ENCODE results near the gene SH3BP2. TPM values are rescaled to one million over a fixed set of nuclear protein-coding genes. Genes with fewer than 3 reads are reported as not detected.
A peak's percentile ranks its signal among the peaks of the same experiment; 100 is the strongest.

Gene SH3BP2
- total RNA-seq, 5 donors from 2014 or later (not counting 1 experiment from before 2014, with no cell fraction given), result 44.0 to 68.2 (median 49.7) TPM

DNA sequence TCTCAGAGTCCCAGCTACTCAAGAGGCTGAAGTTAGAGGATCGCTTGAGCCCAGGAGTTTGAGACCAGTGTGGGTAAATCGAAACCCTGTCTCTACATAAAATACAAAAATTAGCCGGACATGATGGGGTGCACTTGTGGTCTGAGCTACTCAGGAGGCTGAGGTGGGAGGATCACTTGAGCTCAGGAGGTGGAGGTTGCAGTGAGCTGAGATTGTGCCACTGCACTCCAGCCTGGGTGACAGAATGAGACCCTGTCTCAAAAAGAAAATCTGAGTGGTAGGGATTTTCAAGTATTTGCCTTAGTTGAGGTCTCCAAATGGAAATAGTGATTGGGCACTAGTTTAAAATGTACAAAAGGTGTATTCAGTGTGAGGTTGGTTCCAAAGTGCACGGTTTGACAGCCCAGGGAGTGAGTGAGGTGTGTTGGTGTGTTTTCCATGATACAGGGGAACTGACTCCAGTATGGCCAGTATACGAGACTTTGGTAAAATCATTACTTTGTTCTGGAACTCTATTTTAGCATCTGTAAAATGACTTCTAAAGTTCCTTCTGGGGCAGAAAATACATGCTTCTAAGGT is 64.6 kb downstream of the SH3BP2 start:
- Histone ChIP-seq H3K27ac (ENCODE audit: low read length) (no peak overlapping the region), H3K9me3 (no peaks in the 10 kb centered on the region), H3K4me3 (ENCODE audit: control insufficient read depth in 1 of 2, extremely low read depth in 1 of 2, low read length in 1 of 2) (no peak overlapping the region), H3K27me3 (replicated peaks in 1 of 2; ENCODE audit: control insufficient read depth in 2 of 2, extremely low read depth in 1 of 2, insufficient read depth in 2 of 2, low read length in 1 of 2) (no peaks in the 10 kb centered on the region), H3K4me1 (ENCODE audit: control insufficient read depth in 1 of 2, extremely low read depth in 1 of 2, insufficient read depth in 2 of 2, low read length in 2 of 2) (peaks cover 35 to 55% of the 10 kb centered on the region in 2 experiments), H3K36me3 (ENCODE audit: control insufficient read depth in 2 of 2, extremely low read depth in 1 of 2, insufficient read depth in 1 of 2, low read length in 1 of 2) (peaks cover 0 to 21% of the 10 kb centered on the region in 2 donors)
- no peaks in the 10 kb centered on the region for H3K27me3 Mint-ChIP-seq
- peaks cover 19% of the 10 kb centered on the region for H3K36me3 Mint-ChIP-seq
- ATAC-seq (replicated peaks in 1 of 4) (no peak), DNase-seq (no peak)
- H3K4me1 Mint-ChIP-seq, result peaks cover 75 to 86% (median 83%) of the 10 kb centered on the region in 3 donors
- no peak overlapping the region for H3K4me3 Mint-ChIP-seq
- ChIA-PET POLR2A (no interaction called here), CTCF (no interaction called here)
- WGBS (ENCODE audit: insufficient coverage), result 100% methylated on average over 2 of the region's 5 CpGs
- peak overlapping the region; percentile 7 to 71 for H3K27ac Mint-ChIP-seq
- no peaks in the 10 kb centered on the region for H3K9me3 Mint-ChIP-seq

DNA sequence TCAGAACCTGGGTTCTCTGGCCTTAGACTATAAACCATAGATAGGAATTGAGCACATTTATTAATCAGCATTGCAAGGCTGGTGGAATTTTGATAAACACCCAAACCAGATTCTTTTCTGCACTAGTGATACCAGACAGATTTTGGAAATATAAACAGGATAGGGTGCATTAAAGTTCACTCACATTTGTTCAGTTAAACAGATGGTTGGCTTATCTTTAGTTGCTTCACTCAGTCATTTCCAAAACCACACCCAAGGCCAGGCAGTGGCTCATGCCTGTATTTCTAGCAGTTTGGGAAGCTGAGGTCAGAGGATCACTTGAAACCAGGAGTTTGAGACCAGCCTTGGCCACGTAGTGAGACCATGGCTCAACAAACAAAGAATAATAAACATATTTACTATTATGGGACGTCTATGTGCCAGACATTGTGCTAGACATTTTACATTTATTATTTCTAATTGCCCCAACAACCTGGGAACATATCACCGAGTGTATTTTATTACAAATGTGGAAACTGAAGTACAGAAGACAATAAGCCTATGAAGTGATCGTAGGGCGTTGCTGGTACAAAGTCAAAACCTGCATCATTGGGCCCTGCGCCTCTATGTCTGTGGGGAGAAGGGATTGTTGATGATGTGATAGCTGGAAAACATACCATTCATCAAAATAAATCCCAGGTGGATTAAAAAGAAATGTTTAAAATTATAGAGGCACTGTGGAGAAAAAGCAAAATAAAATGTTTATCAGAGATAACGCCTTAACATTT is 65.7 kb downstream of the SH3BP2 start:
- ATAC-seq (replicated peaks in 1 of 4) (no peak), DNase-seq (no peak)
- Histone ChIP-seq H3K4me1 (ENCODE audit: control insufficient read depth in 1 of 2, extremely low read depth in 1 of 2, insufficient read depth in 2 of 2, low read length in 2 of 2) (peaks cover 31 to 51% of the 10 kb centered on the region in 2 experiments), H3K36me3 (ENCODE audit: control insufficient read depth in 2 of 2, extremely low read depth in 1 of 2, insufficient read depth in 1 of 2, low read length in 1 of 2) (peaks cover 0 to 19% of the 10 kb centered on the region in 2 donors), H3K27ac (ENCODE audit: low read length) (no peak overlapping the region), H3K27me3 (replicated peaks in 1 of 2; ENCODE audit: control insufficient read depth in 2 of 2, extremely low read depth in 1 of 2, insufficient read depth in 2 of 2, low read length in 1 of 2) (no peaks in the 10 kb centered on the region), H3K9me3 (no peaks in the 10 kb centered on the region), H3K4me3 (ENCODE audit: control insufficient read depth in 1 of 2, extremely low read depth in 1 of 2, low read length in 1 of 2) (no peak overlapping the region)
- H3K4me3 Mint-ChIP-seq, result no peak overlapping the region
- ChIA-PET CTCF (no interaction called here), POLR2A (no interaction called here)
- H3K4me1 Mint-ChIP-seq, result peaks cover 82 to 84% (median 84%) of the 10 kb centered on the region in 3 donors
- H3K36me3 Mint-ChIP-seq, result peaks cover 19% of the 10 kb centered on the region
- no peaks in the 10 kb centered on the region for H3K27me3 Mint-ChIP-seq
- peak overlapping the region in 1 of 2 donors; percentile 2 for H3K27ac Mint-ChIP-seq
- WGBS (ENCODE audit: insufficient coverage), result no CpG with 5 or more reads among the region's 7 CpGs
- no peaks in the 10 kb centered on the region for H3K9me3 Mint-ChIP-seq

DNA sequence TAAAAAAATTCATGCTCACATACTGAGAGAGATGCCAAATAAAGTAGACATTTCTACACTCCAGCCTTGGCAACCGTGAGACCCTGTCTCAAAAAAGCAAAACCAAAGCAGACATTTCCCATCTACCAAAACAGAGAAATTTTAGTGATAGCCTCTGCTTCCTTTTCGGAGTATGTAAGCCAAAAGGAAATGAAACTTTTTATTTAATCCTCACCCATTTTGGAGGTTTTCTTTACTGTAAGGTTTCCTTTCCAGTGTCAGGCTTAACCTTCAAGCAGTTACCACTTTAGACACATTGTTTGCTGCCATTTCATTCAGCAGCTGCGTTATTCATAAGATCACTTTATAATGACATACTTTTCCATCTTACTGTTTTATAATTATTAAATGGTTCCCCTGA is 66.6 kb downstream of the SH3BP2 start:
- no peak overlapping the region for H3K4me3 ChIP-seq (ENCODE audit: control insufficient read depth in 1 of 2, extremely low read depth in 1 of 2, low read length in 1 of 2)
- H3K4me1 ChIP-seq (ENCODE audit: control insufficient read depth in 1 of 2, extremely low read depth in 1 of 2, insufficient read depth in 2 of 2, low read length in 2 of 2), result peaks cover 28 to 45% of the 10 kb centered on the region in 2 experiments
- no peaks in the 10 kb centered on the region for H3K27me3 ChIP-seq (replicated peaks in 1 of 2; ENCODE audit: control insufficient read depth in 2 of 2, extremely low read depth in 1 of 2, insufficient read depth in 2 of 2, low read length in 1 of 2)
- WGBS (ENCODE audit: insufficient coverage), result no CpG with 5 or more reads among the region's 3 CpGs
- DNase-seq (no peak), ATAC-seq (replicated peaks in 1 of 4) (no peak)
- ChIA-PET POLR2A (no interaction called here), CTCF (no interaction called here)
- no peaks in the 10 kb centered on the region for H3K9me3 Mint-ChIP-seq
- H3K4me1 Mint-ChIP-seq, result peaks cover 78 to 81% (median 80%) of the 10 kb centered on the region in 3 donors
- H3K36me3 ChIP-seq (ENCODE audit: control insufficient read depth in 2 of 2, extremely low read depth in 1 of 2, insufficient read depth in 1 of 2, low read length in 1 of 2), result peaks cover 0 to 10% of the 10 kb centered on the region in 2 donors
- no peak overlapping the region for H3K27ac ChIP-seq (ENCODE audit: low read length)
- no peaks in the 10 kb centered on the region for H3K27me3 Mint-ChIP-seq
- peak overlapping the region; percentile 63 to 66 for H3K27ac Mint-ChIP-seq
- H3K4me3 Mint-ChIP-seq, result peak overlapping the region in 1 of 3 donors; percentile 38
- H3K9me3 ChIP-seq, result no peaks in the 10 kb centered on the region
- peaks cover 13% of the 10 kb centered on the region for H3K36me3 Mint-ChIP-seq

DNA sequence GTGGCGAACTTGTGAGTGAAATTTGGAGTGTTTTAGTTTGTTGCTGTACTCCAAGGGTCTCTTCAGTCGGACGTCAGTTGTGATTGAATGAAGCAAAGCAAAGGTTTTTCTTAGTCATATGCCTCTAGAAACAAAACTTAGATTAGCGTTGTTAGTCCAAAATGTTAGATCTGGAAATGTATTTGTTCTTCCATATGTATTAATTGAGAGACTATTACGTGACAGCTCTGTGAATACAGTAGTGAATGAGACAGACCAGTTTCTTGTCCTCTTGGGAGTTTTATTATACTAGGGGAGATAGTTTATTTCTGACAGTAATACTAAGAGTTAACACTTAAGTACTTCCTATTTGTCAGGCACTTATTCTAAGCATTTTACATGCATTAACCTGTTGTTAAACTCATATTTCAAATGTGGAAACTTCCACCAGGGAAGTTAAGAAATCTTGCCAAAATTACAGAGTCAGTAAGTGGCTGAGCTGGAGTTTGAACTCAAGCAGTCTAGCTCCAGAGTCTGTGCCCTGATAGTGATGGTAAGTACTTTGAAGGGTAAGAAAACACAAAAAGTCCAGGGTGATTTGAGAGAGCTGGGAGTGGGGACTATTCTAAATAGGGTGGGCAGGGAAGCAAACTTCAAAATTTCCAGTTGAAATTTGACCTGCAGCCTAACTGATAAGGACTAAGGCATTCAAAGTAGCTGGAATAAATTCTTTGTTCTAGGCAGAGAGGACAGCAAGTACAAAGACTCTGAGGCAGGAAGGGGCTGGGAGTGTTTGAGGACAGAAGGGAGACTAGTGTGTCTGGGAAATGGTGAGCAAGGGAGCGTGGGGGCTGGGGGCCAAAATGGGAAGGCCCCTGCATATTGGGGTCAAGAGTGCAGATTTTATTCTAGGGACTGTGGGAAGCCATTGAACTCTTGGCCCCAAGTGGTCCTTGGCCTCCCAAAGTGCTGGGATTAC is 67.8 kb downstream of the SH3BP2 start:
- Histone ChIP-seq H3K27ac (ENCODE audit: low read length) (no peak overlapping the region), H3K4me1 (ENCODE audit: control insufficient read depth in 1 of 2, extremely low read depth in 1 of 2, insufficient read depth in 2 of 2, low read length in 2 of 2) (peaks cover 34 to 43% of the 10 kb centered on the region in 2 experiments), H3K9me3 (no peaks in the 10 kb centered on the region), H3K36me3 (ENCODE audit: control insufficient read depth in 2 of 2, extremely low read depth in 1 of 2, insufficient read depth in 1 of 2, low read length in 1 of 2) (peaks cover 0 to 5% of the 10 kb centered on the region in 2 donors), H3K4me3 (ENCODE audit: control insufficient read depth in 1 of 2, extremely low read depth in 1 of 2, low read length in 1 of 2) (no peak overlapping the region), H3K27me3 (replicated peaks in 1 of 2; ENCODE audit: control insufficient read depth in 2 of 2, extremely low read depth in 1 of 2, insufficient read depth in 2 of 2, low read length in 1 of 2) (no peaks in the 10 kb centered on the region)
- POLR2A ChIA-PET, result interaction anchor here in 1 of 2 donors (0.6 to 1.2 kb wide), 2 partner anchors 11 to 77 kb away, joined by 3 read pairs; no protein-coding TSS in a partner anchor
- Mint-ChIP-seq H3K4me1 (peaks cover 79 to 81% (median 81%) of the 10 kb centered on the region in 3 donors), H3K4me3 (peak overlapping the region in 1 of 3 donors; percentile 38), H3K36me3 (peaks cover 9% of the 10 kb centered on the region), H3K9me3 (no peaks in the 10 kb centered on the region), H3K27ac (peak overlapping the region; percentile 64 to 65), H3K27me3 (no peaks in the 10 kb centered on the region)
- CTCF ChIA-PET, result no interaction called here
- WGBS (ENCODE audit: insufficient coverage), result 93% methylated on average over 3 of the region's 6 CpGs
- ATAC-seq (replicated peaks in 1 of 4), result no peak
- no peak for DNase-seq

DNA sequence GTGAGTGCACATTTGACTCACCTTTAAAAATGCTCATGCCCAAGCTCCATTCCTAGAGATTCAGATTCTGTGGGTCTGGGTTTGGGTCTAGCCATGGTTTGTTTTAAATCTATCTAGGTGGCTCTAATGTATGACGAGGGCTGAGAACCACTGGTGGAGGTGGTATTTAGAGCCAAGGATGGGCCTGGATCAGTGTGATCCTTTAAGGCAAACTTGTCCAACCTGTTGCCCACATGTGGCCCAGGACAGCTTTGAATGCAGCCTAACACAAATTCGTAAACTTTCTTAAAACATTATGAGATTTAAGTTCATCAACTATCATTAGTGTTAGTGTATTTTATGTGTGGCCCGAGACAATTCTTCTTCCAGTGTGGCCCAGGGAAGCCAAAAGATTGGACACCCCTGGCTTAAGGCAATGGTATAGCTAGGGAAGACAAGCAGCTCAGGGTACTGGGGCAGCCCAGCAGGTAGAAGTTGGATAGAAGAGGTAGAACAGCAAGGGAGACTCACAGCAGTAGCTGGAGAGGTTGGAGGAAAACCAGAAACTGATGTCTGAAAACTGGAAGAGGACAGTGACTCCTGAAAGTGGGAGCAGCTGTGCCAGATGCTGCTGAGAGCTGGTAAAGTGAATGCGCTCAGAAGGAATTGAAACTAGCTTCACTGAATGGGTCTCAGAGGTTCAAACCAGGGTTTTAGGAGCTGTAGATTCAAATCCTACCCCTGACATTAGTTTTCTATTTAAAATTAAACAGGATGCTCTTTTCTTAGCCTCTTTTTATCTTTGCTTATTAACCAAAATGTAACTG is 68.9 kb downstream of the SH3BP2 start:
- 100% methylated on average over 1 of the region's 4 CpGs for WGBS (ENCODE audit: insufficient coverage)
- no peaks in the 10 kb centered on the region for H3K9me3 Mint-ChIP-seq
- CTCF ChIA-PET, result no interaction called here

More for the DNA sequence above, 68.9 kb downstream of the SH3BP2 start:
- peaks cover 5% of the 10 kb centered on the region for H3K36me3 Mint-ChIP-seq
- POLR2A ChIA-PET, result interaction anchor here in 1 of 2 donors (1.2 kb wide), 1 partner anchor 10 kb away, joined by 3 read pairs; no protein-coding TSS in a partner anchor
- Histone ChIP-seq H3K36me3 (ENCODE audit: control insufficient read depth in 2 of 2, extremely low read depth in 1 of 2, insufficient read depth in 1 of 2, low read length in 1 of 2) (peaks cover 0 to 5% of the 10 kb centered on the region in 2 donors), H3K9me3 (no peaks in the 10 kb centered on the region), H3K27ac (ENCODE audit: low read length) (no peak overlapping the region), H3K4me1 (ENCODE audit: control insufficient read depth in 1 of 2, extremely low read depth in 1 of 2, insufficient read depth in 2 of 2, low read length in 2 of 2) (peaks cover 35 to 38% of the 10 kb centered on the region in 2 experiments), H3K4me3 (ENCODE audit: control insufficient read depth in 1 of 2, extremely low read depth in 1 of 2, low read length in 1 of 2) (no peak overlapping the region), H3K27me3 (replicated peaks in 1 of 2; ENCODE audit: control insufficient read depth in 2 of 2, extremely low read depth in 1 of 2, insufficient read depth in 2 of 2, low read length in 1 of 2) (no peaks in the 10 kb centered on the region)
- peak overlapping the region in 1 of 2 donors; percentile 60 for H3K27ac Mint-ChIP-seq
- H3K4me1 Mint-ChIP-seq, result peaks cover 81 to 86% (median 84%) of the 10 kb centered on the region in 3 donors
- H3K27me3 Mint-ChIP-seq, result no peaks in the 10 kb centered on the region
- no peak for DNase-seq
- H3K4me3 Mint-ChIP-seq, result peak overlapping the region in 1 of 3 donors; percentile 38
- ATAC-seq (replicated peaks in 1 of 4), result peak in 1 of 4 experiments; percentile 19

Data from T-cell (primary cell).